LNCAP (cell line): ENCODE data around the gene TTLL4.

ENCODE experiments used
- CTCF ChIP-seq: fragments of 450-650 bp; IDR thresholded peaks from 2 replicates; pipeline ENCODE4 v1.5.1; 2017; ENCODE audit warnings: mild to moderate bottlenecking

Gene TTLL4

GRCh38 chr2:218796691-218797090 lies 86.1 kb downstream of the TTLL4 start:
- TF ChIP-seq CTCF: no peak

GRCh38 chr2:218798767-218799504 lies 88.3 kb downstream of the TTLL4 start:
- TF ChIP-seq CTCF: no peak

DNA sequence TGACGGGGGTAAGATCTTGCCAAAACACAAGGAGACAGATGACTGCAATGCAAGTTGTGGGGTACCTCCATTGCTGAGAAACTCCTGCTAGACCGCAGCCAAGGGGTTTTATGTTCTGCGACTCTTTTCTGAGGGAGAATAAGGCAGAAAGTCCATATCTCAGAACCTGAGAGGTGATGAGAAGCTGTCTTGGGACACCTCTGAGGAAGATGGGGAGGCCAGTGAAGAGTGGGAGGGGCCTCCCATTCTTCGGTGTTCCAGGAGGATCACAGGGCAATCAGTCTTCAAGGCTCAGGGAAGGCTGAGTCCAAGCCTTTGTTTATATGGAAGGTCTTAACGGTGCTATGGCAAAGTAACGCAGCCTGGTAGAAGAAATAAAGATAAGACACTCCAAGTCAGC lies 89.4 kb downstream of the TTLL4 start:
- TF ChIP-seq CTCF: no peak

DNA sequence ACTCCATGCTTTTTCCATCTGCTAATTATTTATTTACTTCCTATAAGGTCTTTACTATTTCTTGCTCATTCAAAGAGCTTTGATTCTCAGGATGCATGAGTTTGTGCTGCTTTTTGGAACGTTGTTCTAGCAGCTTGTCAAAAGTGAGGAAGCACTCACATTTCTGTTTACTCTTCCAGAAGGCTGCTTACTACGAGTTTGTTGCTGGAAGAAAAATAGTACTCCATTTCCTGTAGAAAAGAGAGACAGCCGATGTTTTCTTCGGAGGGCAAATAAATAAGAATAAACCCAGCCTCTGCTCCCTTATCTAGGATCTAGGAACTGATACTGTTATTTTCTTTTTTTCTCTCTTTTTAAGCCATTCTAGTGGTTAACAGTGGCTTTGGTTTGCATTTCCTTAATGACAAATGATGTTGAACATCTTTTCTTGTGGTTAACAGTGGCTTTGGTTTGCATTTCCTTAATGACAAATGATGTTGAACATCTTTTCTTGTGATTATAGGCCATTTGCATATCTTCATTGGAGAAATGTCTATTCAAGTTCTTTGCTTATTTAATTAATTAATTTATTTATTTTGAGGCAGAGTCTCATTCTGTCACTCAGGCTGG lies 91.9 kb downstream of the TTLL4 start:
- no peak for TF ChIP-seq CTCF

DNA sequence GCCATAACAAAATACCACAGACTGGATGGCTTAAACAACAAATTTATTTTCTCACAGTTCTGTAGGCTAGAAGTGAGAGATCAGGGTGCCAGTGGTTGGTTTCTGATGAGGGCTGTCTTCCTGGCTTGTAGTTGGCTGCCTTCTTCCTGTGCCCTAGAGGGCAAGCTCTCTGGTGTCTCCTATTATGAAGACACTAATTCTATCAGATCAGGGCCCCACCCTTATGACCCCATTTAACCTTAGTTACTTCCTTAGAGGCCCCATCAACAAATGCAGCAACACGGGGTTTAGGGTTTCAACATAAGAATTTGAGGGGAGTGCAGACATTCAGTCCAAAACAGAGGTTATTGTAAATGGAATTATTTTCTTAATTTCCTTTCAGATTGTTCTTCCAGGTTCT lies 94.2 kb downstream of the TTLL4 start:
- no peak for TF ChIP-seq CTCF
